ENCODE measurements around the gene UCK2.

- TF ChIP-seq POLR2A (IDR thresholded peaks at IDR 0.05): no peak
- no peak for TF ChIP-seq CTCF (IDR thresholded peaks at IDR 0.05)
These were observed 63.3 kb downstream of the UCK2 start for GRCh38 chr1:165890684-165891083.

Measured in adrenal gland (tissue), 5 donors.